A549 (cell line): ENCODE measurements around the gene EFNA3. TPM values are rescaled to one million over a fixed set of nuclear protein-coding genes. Genes with fewer than 3 reads are reported as not detected.

ENCODE experiments used
- ATAC-seq, 2 experiments: fragments of 200-7000 bp in 1 of 2; fragments of >200 bp in 1 of 2; cut with Nextera tagmentation in 1 of 2; cut with Tn5 transposase in 1 of 2; 3 replicates each; pipeline versions ENCODE4 v1.8.0 to v1.9.1; 2018 to 2020; ENCODE audit warnings: mild to moderate bottlenecking in 1 of 2, moderate library complexity in 1 of 2
- CTCF ChIA-PET: fragments of 300-600 bp; sonication (Branson Sonifier 250); formaldehyde crosslinking; extraction: SDS; loops from one replicate; lab custom pipeline; 2021; ENCODE audit warnings: antibody characterized with exemption, inconsistent platforms; lab: Yijun Ruan, JAX
- POLR2A ChIA-PET: fragments of 350-600 bp; formaldehyde crosslinking; extraction: SDS; loops from one replicate; lab custom pipeline; 2021; ENCODE audit warnings: antibody characterized with exemption, inconsistent platforms; lab: Yijun Ruan, JAX
- DNase-seq, 2 experiments: peaks; one replicate each; pipeline versions ENCODE4 v3.0.0 to v3.0.0-alpha.2; 2011 to 2016; ENCODE audit warnings: low read depth in 1 of 2, low spot score in 1 of 2
- FAIRE-seq: peaks from 2 replicates; lab custom pipeline; 2011; peaks lifted over from hg19 to GRCh38; lab: Jason Lieb, UNC
- H3K27ac ChIP-seq, 2 experiments: fragments of >200 bp; sonication (Bioruptor Twin); formaldehyde crosslinking; 3 replicates each; pipeline ENCODE4 v1.5.1; 2016 to 2017
- H3K4me1 ChIP-seq: fragments of >200 bp; sonication (Bioruptor Twin); formaldehyde crosslinking; 3 replicates; pipeline ENCODE4 v1.6.1; 2016
- H3K4me2 ChIP-seq: fragments of >200 bp; sonication (Bioruptor Twin); formaldehyde crosslinking; 3 replicates; pipeline ENCODE4 v1.6.1; 2016
- H3K4me3 ChIP-seq: fragments of >200 bp; sonication (Bioruptor Twin); formaldehyde crosslinking; 3 replicates; pipeline ENCODE4 v1.5.1; 2016
- H3K9me3 ChIP-seq: fragments of >200 bp; sonication (Bioruptor Twin); formaldehyde crosslinking; 3 replicates; pipeline ENCODE4 v1.6.1; 2016
- BCL3 ChIP-seq: fragments of >200 bp; sonication (Bioruptor Twin); formaldehyde crosslinking; IDR thresholded peaks from 3 replicates; pipeline ENCODE4 v1.6.1; 2016
- CBX8 ChIP-seq: fragments of 200-600 bp; sonication (generic); IDR thresholded peaks from 2 replicates; pipeline ENCODE4 v1.6.1; 2016
- CHD4 ChIP-seq: fragments of 200-600 bp; sonication (generic); IDR thresholded peaks from 2 replicates; pipeline ENCODE4 v1.6.1; 2016; ENCODE audit warnings: antibody characterized with exemption, mild to moderate bottlenecking, borderline replicate concordance
- E2F6 ChIP-seq: IDR thresholded peaks from 2 replicates; pipeline ENCODE4 v1.6.1; 2012; ENCODE audit warnings: low read depth, borderline replicate concordance
- EHF ChIP-seq: fragments of 250-450 bp; sonication (Bioruptor Pico); IDR thresholded peaks from 2 replicates; pipeline ENCODE4 v1.5.0; 2020; ENCODE audit warnings: mild to moderate bottlenecking
- ESRRA ChIP-seq: fragments of 150-350 bp; IDR thresholded peaks from 2 replicates; pipeline ENCODE4 v1.6.1; 2014; ENCODE audit warnings: mild to moderate bottlenecking, low read length, borderline replicate concordance
- FOSB ChIP-seq: fragments of 250-450 bp; sonication (Bioruptor Pico); IDR thresholded peaks from 2 replicates; pipeline ENCODE4 v1.5.0; 2020; ENCODE audit warnings: mild to moderate bottlenecking, moderate library complexity
- FOXS1 ChIP-seq: fragments of 250-450 bp; sonication (Bioruptor Pico); IDR thresholded peaks from 2 replicates; pipeline ENCODE4 v1.5.0; 2020; ENCODE audit warnings: mild to moderate bottlenecking, moderate library complexity
- HOXA7 ChIP-seq: fragments of 250-450 bp; sonication (Bioruptor Pico); IDR thresholded peaks from 2 replicates; pipeline ENCODE4 v1.5.0; 2020; ENCODE audit warnings: mild to moderate bottlenecking, moderate library complexity
- HOXB5 ChIP-seq: fragments of 250-450 bp; sonication (Bioruptor Pico); IDR thresholded peaks from 2 replicates; pipeline ENCODE4 v1.5.0; 2020; ENCODE audit warnings: mild to moderate bottlenecking, moderate library complexity
- JUN ChIP-seq, 2 experiments: fragments of >200 bp; sonication (Bioruptor Twin); formaldehyde crosslinking; IDR thresholded peaks; 2 replicates in 1 of 2; 3 replicates in 1 of 2; pipeline ENCODE4 v1.6.1; 2016 to 2017
- KDM1A ChIP-seq: fragments of 200-600 bp; sonication (generic); IDR thresholded peaks from 2 replicates; pipeline ENCODE4 v1.6.1; 2016; ENCODE audit warnings: low read depth, mild to moderate bottlenecking
- KDM5A ChIP-seq: fragments of 200-600 bp; sonication (generic); IDR thresholded peaks from 2 replicates; pipeline ENCODE4 v1.6.1; 2016; ENCODE audit warnings: antibody characterized with exemption, mild to moderate bottlenecking
- MAX ChIP-seq: IDR thresholded peaks from 2 replicates; pipeline ENCODE4 v1.6.1; 2012
- NFE2L2 ChIP-seq: fragments of 150-350 bp; conservative IDR thresholded peaks from 2 replicates; pipeline ENCODE4 v1.6.1; 2014; ENCODE audit warnings: low read length
- PBX3 ChIP-seq: IDR thresholded peaks from 2 replicates; pipeline ENCODE4 v1.6.1; 2012
- REST ChIP-seq: fragments of 200-600 bp; sonication (generic); IDR thresholded peaks from 2 replicates; pipeline ENCODE4 v1.6.1; 2016; ENCODE audit warnings: antibody characterized with exemption, mild to moderate bottlenecking, moderate library complexity
- RFX5 ChIP-seq: fragments of 450-650 bp; IDR thresholded peaks from 2 replicates; pipeline ENCODE4 v1.7.1; 2014; ENCODE audit warnings: antibody characterized with exemption, mild to moderate bottlenecking, moderate library complexity
- RNF2 ChIP-seq: fragments of 200-600 bp; sonication (generic); IDR thresholded peaks from 2 replicates; pipeline ENCODE4 v1.6.1; 2016; ENCODE audit warnings: low read depth, mild to moderate bottlenecking, antibody characterized with exemption, moderate library complexity, borderline replicate concordance
- SREBF2 ChIP-seq: fragments of 450-650 bp; IDR thresholded peaks from 2 replicates; pipeline ENCODE4 v1.6.1; 2014; ENCODE audit warnings: mild to moderate bottlenecking, moderate library complexity
- ZC3H11A ChIP-seq: fragments of 450-650 bp; IDR thresholded peaks from 2 replicates; pipeline ENCODE4 v1.6.1; 2014; ENCODE audit warnings: antibody characterized with exemption, mild to moderate bottlenecking
- ZNF302 ChIP-seq: fragments of 250-450 bp; sonication (Bioruptor Pico); IDR thresholded peaks from 2 replicates; pipeline ENCODE4 v1.9.0; 2021; ENCODE audit warnings: inconsistent platforms, mild to moderate bottlenecking, moderate library complexity
- WGBS: methylation state at CpG from one replicate; pipeline ENCODE4 v1.1.6; 2017; ENCODE audit errors: missing lambda C conversion rate; 5-methylcytosine and 5-hydroxymethylcytosine counted together
- polyA plus RNA-seq, 4 experiments: library from polyadenylated mRNA; depleted of rRNA in 3 of 4; stranded (reverse); fragments of >200 nt; fragmentation: RNase III in 1 of 4; extraction: RNeasy Plus Mini Kit Qiagen cat#74134 plus additional on column Dnase treatment in 1 of 4; gene quantifications; 2 replicates in 3 of 4; 3 replicates in 1 of 4; pipeline ENCODE4 v1.2.3, GENCODE V29; 2011 to 2017

EFNA3 gene
- polyA plus RNA-seq, 2 of the 4 experiments (the other 2 are of a cell fraction): 1.9 to 2.7 TPM

- DNase-seq (no peak), ATAC-seq (no peak), FAIRE-seq (no peak)
- Histone ChIP-seq H3K27ac (peak overlapping the region; percentile 19 to 66; a peak in 4 of 6 replicates), H3K4me1 (peaks cover 34% of the 10 kb centered on the region), H3K9me3 (no peaks in the 10 kb centered on the region), H3K4me2 (peak overlapping the region; percentile 45), H3K4me3 (no peak overlapping the region)
- TF ChIP-seq SREBF2 (no peak), E2F6 (no peak), FOSB (CRISPR knock-in tag) (no peak), KDM5A (no peak), RNF2 (no peak), KDM1A (no peak), EHF (CRISPR knock-in tag) (no peak), HOXB5 (CRISPR knock-in tag) (no peak), ZC3H11A (no peak), NFE2L2 (no peak), REST (no peak), ESRRA (no peak)
- WGBS: 86% methylated on average over 4 of the region's 4 CpGs
- ChIA-PET CTCF (interaction anchor here (1.4 to 1.8 kb wide), 3 partner anchors 46 to 369 kb away, joined by 3 to 4 read pairs (median 4); partner anchors contain the start of gene KRTCAP2), POLR2A (no interaction called here)
Observed at GRCh38 chr1:155039308-155039669, 39.3 kb upstream of the EFNA3 start.

- Histone ChIP-seq H3K4me1 (peaks cover 46% of the 10 kb centered on the region), H3K27ac (peak overlapping the region in 1 of 2 experiments; percentile 66; a peak in 1 of 6 replicates), H3K4me3 (no peak overlapping the region), H3K4me2 (no peak overlapping the region), H3K9me3 (no peaks in the 10 kb centered on the region)
- ATAC-seq: no peak
- TF ChIP-seq SREBF2 (no peak), RFX5 (no peak), BCL3 (no peak), RNF2 (no peak), ESRRA (no peak), CBX8 (no peak)
- POLR2A ChIA-PET: no interaction called here
- no peak for FAIRE-seq
- DNase-seq: no peak
- CTCF ChIA-PET: interaction anchor here (1.4 to 1.5 kb wide), 2 partner anchors 45 to 371 kb away, joined by 4 to 5 read pairs; no protein-coding TSS in a partner anchor
- 93% methylated on average over 14 of the region's 14 CpGs for WGBS
Observed at GRCh38 chr1:155040358-155041093, 38.1 kb upstream of the EFNA3 start.

- no peak overlapping the region for H3K4me2 ChIP-seq
- 89% methylated on average over 5 of the region's 5 CpGs for WGBS
- CTCF ChIA-PET: interaction anchor here (5.9 kb wide), 1 partner anchor 43 kb away, joined by 36 read pairs; no protein-coding TSS in a partner anchor
- DNase-seq (no peak), FAIRE-seq (no peak), ATAC-seq (no peak)
- no peaks in the 10 kb centered on the region for H3K9me3 ChIP-seq
- H3K4me1 ChIP-seq: peaks cover 47% of the 10 kb centered on the region
- no peak overlapping the region for H3K4me3 ChIP-seq
- POLR2A ChIA-PET: no interaction called here
- no peak for TF ChIP-seq KDM5A
- TF ChIP-seq CHD4: no peak
- TF ChIP-seq HOXA7 (CRISPR knock-in tag): no peak
- no peak for TF ChIP-seq E2F6
- no peak for TF ChIP-seq JUN (IDR thresholded peaks at IDR 0.05)
- TF ChIP-seq CBX8: no peak
- TF ChIP-seq FOSB (CRISPR knock-in tag): no peak
- no peak for TF ChIP-seq NFE2L2
- no peak for TF ChIP-seq MAX
- TF ChIP-seq ZNF302 (CRISPR knock-in tag): no peak
- no peak for TF ChIP-seq SREBF2
- no peak for TF ChIP-seq RNF2
- no peak for TF ChIP-seq PBX3
- TF ChIP-seq FOXS1: no peak
- TF ChIP-seq, all 56 proteins: peak for 0
- peak overlapping the region in 1 of 2 experiments; percentile 16; a peak in 1 of 6 replicates for H3K27ac ChIP-seq
Observed at GRCh38 chr1:155042789-155043188, 35.8 kb upstream of the EFNA3 start.
